ENCODE data around the gene RGS3.

DNA sequence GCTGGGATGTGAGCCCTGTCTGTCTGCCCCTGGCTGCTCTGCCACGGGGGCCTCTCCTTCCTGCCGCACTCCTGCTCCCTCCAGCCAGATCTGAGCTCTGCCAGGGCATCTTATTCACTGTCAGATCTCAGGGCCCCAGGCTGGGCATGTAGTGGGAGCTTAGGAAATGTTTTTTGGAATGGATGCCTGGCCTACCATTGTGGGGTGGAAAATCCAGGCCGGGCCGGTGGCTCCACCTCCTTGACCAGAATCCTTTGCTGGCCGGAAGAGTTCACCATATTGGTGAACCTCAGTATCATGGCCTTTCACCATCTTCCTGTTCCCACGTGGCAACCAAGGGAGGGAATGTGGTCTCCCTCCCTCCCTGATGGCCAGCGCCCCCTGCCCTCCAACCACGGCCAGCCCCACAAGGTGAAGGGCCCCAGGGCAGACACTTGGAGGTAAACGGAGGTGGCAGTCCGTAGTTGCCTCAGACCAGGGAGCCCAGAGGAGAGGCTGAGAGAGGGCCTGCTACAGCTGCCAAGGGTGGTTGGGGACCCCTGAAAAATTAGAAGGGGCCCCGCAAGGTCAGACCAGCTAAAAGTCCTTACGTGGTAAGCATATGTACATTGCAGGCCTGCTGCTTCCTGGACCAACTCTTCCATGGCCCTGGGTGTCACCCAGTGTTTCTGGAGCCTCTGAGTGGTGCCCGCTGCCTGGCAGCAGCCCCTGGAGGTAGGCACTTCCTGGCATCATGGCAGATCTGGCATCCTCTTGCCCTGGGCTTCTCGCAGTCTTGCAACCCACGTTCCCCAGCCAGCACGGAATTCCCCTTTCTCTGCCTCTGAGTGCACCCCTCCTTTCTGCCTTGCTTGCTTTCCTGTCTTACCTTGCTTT is 153.3 kb downstream of the RGS3 start:
- TF ChIP-seq CTCF (IDR thresholded peaks at IDR 0.05) (no peak), POLR2A (IDR thresholded peaks at IDR 0.05) (no peak)

Measured in thyroid gland (tissue), 4 donors.